ENCODE data around the gene PARN.

PARN gene

GRCh38 chr16:14609716-14610115, 20.3 kb downstream of the PARN start:
- H3K27me3 ChIP-seq (replicated peaks) = no peaks in the 10 kb centered on the region
- H3K27ac ChIP-seq = no peak overlapping the region
- H3K4me3 ChIP-seq (ENCODE audit: low read depth, low read length) = no peak overlapping the region
- no peak for DNase-seq
- TF ChIP-seq CTCF (IDR thresholded peaks at IDR 0.05; ENCODE audit: low read depth, low read length, missing control alignments) = no peak
- H3K36me3 ChIP-seq (replicated peaks) = peaks cover 44% of the 10 kb centered on the region
- in situ Hi-C loops (cut with HindIII; ENCODE audit: low pct_ligation_motif_present, low sequenced_read_pairs) = no loop called here

- H3K27me3 ChIP-seq (replicated peaks) = no peaks in the 10 kb centered on the region
- no peak for TF ChIP-seq CTCF (IDR thresholded peaks at IDR 0.05; ENCODE audit: low read depth, low read length, missing control alignments)
- no peak overlapping the region for H3K27ac ChIP-seq
- in situ Hi-C loops (cut with HindIII; ENCODE audit: low pct_ligation_motif_present, low sequenced_read_pairs) = no loop called here
- no peak overlapping the region for H3K4me3 ChIP-seq (ENCODE audit: low read depth, low read length)
- DNase-seq = no peak
- H3K36me3 ChIP-seq (replicated peaks) = peaks cover 45% of the 10 kb centered on the region
Observed at GRCh38 chr16:14608604-14609003, 21.5 kb downstream of the PARN start.

GRCh38 chr16:14608111-14608566, 21.9 kb downstream of the PARN start:
- Histone ChIP-seq H3K36me3 (replicated peaks) (peaks cover 46% of the 10 kb centered on the region), H3K4me3 (ENCODE audit: low read depth, low read length) (no peak overlapping the region), H3K27ac (no peak overlapping the region), H3K27me3 (replicated peaks) (no peaks in the 10 kb centered on the region)
- TF ChIP-seq CTCF (IDR thresholded peaks at IDR 0.05; ENCODE audit: low read depth, low read length, missing control alignments) = no peak
- no peak for DNase-seq
- in situ Hi-C loops (cut with HindIII; ENCODE audit: low pct_ligation_motif_present, low sequenced_read_pairs) = no loop called here

- no peak overlapping the region for H3K4me3 ChIP-seq (ENCODE audit: low read depth, low read length)
- no peak for TF ChIP-seq CTCF (IDR thresholded peaks at IDR 0.05; ENCODE audit: low read depth, low read length, missing control alignments)
- no peak overlapping the region for H3K27ac ChIP-seq
- peaks cover 48% of the 10 kb centered on the region for H3K36me3 ChIP-seq (replicated peaks)
- no peaks in the 10 kb centered on the region for H3K27me3 ChIP-seq (replicated peaks)
- no peak for DNase-seq
- in situ Hi-C loops (cut with HindIII; ENCODE audit: low pct_ligation_motif_present, low sequenced_read_pairs) = no loop called here
Observed at GRCh38 chr16:14606102-14606501, 24.0 kb downstream of the PARN start.

GRCh38 chr16:14602443-14602963, 27.6 kb downstream of the PARN start:
- in situ Hi-C loops (cut with HindIII; ENCODE audit: low pct_ligation_motif_present, low sequenced_read_pairs) = no loop called here
- no peak overlapping the region for H3K4me3 ChIP-seq (ENCODE audit: low read depth, low read length)
- DNase-seq = no peak
- TF ChIP-seq CTCF (IDR thresholded peaks at IDR 0.05; ENCODE audit: low read depth, low read length, missing control alignments) = no peak
- no peak overlapping the region for H3K27ac ChIP-seq
- no peaks in the 10 kb centered on the region for H3K27me3 ChIP-seq (replicated peaks)
- H3K36me3 ChIP-seq (replicated peaks) = peaks cover 48% of the 10 kb centered on the region

GRCh38 chr16:14600164-14600563, 29.9 kb downstream of the PARN start:
- Histone ChIP-seq H3K27ac (no peak overlapping the region), H3K4me3 (ENCODE audit: low read depth, low read length) (no peak overlapping the region), H3K27me3 (replicated peaks) (no peaks in the 10 kb centered on the region), H3K36me3 (replicated peaks) (peaks cover 34% of the 10 kb centered on the region)
- peak; percentile 39 for DNase-seq
- peak; percentile 40 for TF ChIP-seq CTCF (IDR thresholded peaks at IDR 0.05; ENCODE audit: low read depth, low read length, missing control alignments)
- in situ Hi-C loops (cut with HindIII; ENCODE audit: low pct_ligation_motif_present, low sequenced_read_pairs) = no loop called here

All from brain microvascular endothelial cell (primary cell).